Measurements from ENCODE around the gene DSCAML1. TPM values are rescaled to one million over a fixed set of nuclear protein-coding genes. Genes with fewer than 3 reads are reported as not detected.

The DSCAML1 gene
- total RNA-seq, 1 experiment from 2014 or later: 0.03 TPM

DNA sequence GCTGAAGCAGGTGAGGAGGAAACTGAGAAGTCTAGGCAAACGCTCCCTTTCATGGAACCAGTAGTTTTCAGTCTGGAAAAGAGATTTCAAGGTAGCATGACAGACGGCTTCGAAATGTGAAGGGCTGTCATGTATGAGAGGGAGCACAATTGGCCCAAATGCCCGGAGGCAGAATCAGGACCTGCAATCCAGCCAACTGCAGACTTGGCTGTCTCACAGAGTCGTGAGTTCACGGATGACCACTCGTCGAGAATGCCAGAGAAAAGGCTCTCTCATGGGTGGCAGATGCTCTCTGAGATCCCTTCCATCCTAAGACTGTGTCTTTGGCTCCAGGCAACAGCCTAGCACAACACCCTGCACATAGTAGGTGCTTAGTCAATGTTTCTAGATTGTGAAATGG, 134.8 kb downstream of the DSCAML1 start:
- no peaks in the 10 kb centered on the region for H3K4me1 ChIP-seq (replicated peaks)
- no peaks in the 10 kb centered on the region for H3K9me3 ChIP-seq (replicated peaks)
- H3K27ac ChIP-seq: no peak overlapping the region
- DNase-seq (ENCODE audit: low read depth in 1 of 2, low spot score in 2 of 2): no peak
- H3K27me3 ChIP-seq (replicated peaks): no peaks in the 10 kb centered on the region
- H3K4me3 ChIP-seq: no peak overlapping the region
- H3K36me3 ChIP-seq: no peaks in the 10 kb centered on the region

DNA sequence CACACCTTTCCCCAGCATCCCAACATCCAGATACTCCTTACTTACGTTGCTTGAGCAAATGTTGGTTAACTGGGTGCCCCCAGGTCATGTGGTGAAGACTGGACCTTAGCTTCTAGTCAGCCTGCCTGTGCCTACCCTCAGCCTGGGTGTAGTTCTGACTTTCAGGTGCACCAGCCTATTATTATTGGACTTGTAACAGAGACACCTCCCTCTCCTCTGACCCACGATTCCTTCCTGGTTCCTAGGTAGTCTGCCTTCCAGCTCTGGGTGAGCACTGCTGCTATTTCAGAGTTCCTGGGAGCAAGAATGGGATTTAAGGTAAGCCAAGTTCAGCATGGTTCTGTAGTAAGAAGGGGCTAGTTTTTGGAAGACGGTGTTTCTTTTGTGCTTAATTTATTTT, 138.2 kb downstream of the DSCAML1 start:
- Histone ChIP-seq H3K9me3 (replicated peaks) (no peaks in the 10 kb centered on the region), H3K36me3 (no peaks in the 10 kb centered on the region), H3K27me3 (replicated peaks) (no peaks in the 10 kb centered on the region), H3K27ac (no peak overlapping the region), H3K4me1 (replicated peaks) (no peaks in the 10 kb centered on the region), H3K4me3 (no peak overlapping the region)
- no peak for DNase-seq (ENCODE audit: low read depth in 1 of 2, low spot score in 2 of 2)

DNA sequence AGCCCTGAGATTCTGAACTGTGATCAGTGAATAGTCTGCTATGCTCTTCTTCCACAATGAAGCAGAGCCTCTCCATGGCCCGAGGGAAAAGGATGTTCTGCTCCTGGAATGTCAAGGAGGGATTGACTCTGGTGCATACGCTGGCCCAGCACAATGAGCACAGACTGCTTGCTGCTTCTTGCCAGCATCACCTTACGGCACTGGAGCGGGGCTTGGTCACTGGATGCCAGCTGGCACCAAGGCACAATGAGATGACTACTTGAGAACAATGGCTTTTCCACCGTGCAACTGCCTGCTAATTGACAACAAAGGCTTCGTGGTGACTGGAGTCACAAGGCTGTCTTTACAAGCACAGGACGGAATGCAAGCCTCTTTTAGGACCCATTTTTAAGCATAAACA, 139.2 kb downstream of the DSCAML1 start:
- Histone ChIP-seq H3K36me3 (no peaks in the 10 kb centered on the region), H3K27ac (no peak overlapping the region), H3K4me3 (no peak overlapping the region), H3K9me3 (replicated peaks) (no peaks in the 10 kb centered on the region), H3K4me1 (replicated peaks) (no peaks in the 10 kb centered on the region), H3K27me3 (replicated peaks) (no peaks in the 10 kb centered on the region)
- DNase-seq (ENCODE audit: low read depth in 1 of 2, low spot score in 2 of 2): no peak

DNA sequence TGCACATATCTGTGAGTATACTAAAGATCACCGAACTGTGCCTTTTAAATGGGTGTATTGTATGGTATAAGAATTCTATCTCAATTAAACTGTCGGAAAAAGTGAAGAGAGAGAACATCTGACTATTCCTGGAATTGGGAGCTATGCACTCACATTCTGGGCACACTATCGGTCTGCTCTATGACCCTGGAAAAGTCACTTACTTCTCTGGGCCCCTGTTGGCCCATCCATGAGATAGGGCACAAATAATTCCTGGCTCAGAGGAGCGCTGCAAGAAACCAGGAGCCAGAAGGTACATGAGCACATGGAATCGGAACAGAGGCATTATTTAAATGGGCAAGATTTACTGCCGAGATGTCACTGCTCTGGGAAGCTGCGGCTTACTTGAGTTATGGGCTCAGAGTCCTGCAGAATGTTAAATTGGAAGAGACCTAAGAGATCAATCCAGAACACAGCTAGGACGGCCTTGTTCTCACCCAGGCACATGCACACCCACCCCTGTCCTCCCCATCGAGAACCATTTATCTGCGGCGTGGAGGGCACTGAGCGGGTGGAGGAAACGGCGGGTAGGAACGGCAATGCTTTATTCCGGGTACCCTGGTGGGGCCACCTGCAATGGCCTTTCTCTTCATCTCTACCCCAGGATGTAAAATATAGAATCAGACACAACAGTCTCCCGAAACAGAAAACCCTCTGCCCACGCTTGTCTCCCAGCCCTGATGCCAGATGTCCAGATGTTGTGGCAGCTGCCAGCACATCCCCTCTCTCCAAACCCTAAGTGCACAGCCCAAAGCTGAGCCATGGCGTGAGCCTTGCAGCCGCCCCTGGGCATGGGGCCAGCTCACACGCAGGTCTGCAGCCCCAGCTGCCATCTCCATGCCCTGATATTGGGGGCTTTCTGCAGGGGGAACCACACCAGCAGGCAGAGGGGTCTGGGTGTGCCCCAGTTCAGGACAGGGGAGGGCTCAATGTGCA, 142.4 kb downstream of the DSCAML1 start:
- Histone ChIP-seq H3K9me3 (replicated peaks) (no peaks in the 10 kb centered on the region), H3K27ac (no peak overlapping the region), H3K4me3 (no peak overlapping the region), H3K36me3 (no peaks in the 10 kb centered on the region), H3K4me1 (replicated peaks) (no peaks in the 10 kb centered on the region), H3K27me3 (replicated peaks) (no peaks in the 10 kb centered on the region)
- no peak for DNase-seq (ENCODE audit: low read depth in 1 of 2, low spot score in 2 of 2)

DNA sequence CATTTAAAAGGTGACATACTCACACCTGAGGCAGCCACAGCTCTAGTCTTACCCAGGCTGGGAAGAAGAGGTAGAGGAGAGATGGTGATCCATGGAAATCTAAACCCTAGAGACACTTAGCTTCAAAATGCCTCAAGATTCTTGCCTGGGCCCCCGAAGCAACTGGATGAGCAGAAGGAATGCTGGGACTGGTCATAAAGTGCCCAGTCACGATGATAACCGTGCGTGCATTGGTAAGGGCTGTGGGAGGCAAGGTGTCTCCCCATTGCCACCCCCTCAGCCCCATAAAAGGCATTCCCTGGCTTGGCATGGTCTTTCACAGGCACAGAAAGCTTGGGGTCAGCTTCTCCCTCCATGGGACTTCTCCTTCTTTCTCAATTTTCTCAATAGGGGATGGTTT, 144.5 kb downstream of the DSCAML1 start:
- H3K4me3 ChIP-seq: no peak overlapping the region
- H3K27me3 ChIP-seq (replicated peaks): no peaks in the 10 kb centered on the region
- no peak overlapping the region for H3K27ac ChIP-seq
- H3K9me3 ChIP-seq (replicated peaks): no peaks in the 10 kb centered on the region
- H3K36me3 ChIP-seq: no peaks in the 10 kb centered on the region
- no peaks in the 10 kb centered on the region for H3K4me1 ChIP-seq (replicated peaks)
- DNase-seq (ENCODE audit: low read depth in 1 of 2, low spot score in 2 of 2): no peak

DNA sequence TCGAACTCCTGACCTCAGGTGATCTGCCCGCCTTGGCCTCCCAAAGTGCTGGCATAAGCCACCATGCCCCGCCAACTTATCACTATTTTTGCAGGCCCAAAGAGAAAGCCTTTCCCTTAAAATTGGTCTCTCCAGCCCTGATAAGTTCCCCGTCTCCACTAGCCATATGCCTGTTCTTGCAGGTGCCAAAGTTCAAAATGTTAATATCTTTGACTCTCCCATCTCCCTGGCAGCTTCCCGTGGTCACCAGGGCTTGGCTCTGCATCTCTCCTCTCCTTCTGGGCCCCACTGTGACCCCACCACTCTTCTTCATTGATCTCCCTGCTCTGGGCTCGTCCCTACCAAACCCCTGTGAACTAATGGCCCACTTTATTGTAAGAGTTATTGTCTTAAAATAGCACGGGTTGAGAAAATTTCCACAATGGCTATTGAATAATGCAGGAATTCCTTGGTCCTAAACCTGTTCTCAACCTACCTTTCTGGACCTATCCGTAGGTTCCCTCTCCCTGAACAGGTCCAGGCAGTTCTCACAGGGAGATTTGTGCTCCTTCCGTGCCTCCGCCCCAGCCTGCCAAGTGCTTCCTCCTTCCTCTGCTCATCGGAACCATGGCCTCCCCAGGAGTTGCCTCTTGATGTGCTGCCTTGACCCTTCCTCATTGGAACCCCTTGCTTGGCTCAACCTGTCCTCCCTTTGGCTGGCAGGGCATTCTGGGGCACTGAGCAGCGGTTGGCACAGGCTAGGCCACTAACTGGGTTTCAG, 147.5 kb downstream of the DSCAML1 start:
- H3K27ac ChIP-seq: no peak overlapping the region
- H3K36me3 ChIP-seq: no peaks in the 10 kb centered on the region
- H3K4me3 ChIP-seq: no peak overlapping the region
- no peaks in the 10 kb centered on the region for H3K4me1 ChIP-seq (replicated peaks)
- no peaks in the 10 kb centered on the region for H3K9me3 ChIP-seq (replicated peaks)
- DNase-seq (ENCODE audit: low read depth in 1 of 2, low spot score in 2 of 2): no peak
- H3K27me3 ChIP-seq (replicated peaks): no peaks in the 10 kb centered on the region

DNA sequence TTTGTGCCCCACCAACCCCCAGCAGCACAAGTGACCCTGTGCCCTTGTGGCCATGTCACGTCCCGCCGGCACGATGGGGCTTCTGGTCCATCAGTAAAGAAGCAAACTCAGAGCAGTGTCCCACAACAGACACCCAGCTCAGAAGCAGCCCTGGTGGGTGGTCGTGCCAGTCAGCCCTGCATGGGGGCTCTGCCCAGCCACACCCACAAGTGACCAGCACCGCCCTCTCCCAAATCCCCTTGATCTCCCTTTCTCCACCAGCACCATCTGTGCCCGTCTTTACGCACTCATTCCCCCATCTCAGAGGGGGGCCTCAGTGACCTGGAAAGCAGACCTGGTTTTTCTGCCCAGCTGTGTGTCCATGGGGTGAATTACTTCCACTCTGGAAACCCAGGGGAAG, 149.1 kb downstream of the DSCAML1 start:
- Histone ChIP-seq H3K4me1 (replicated peaks) (no peaks in the 10 kb centered on the region), H3K4me3 (no peak overlapping the region), H3K27ac (no peak overlapping the region), H3K27me3 (replicated peaks) (no peaks in the 10 kb centered on the region), H3K9me3 (replicated peaks) (no peaks in the 10 kb centered on the region), H3K36me3 (no peaks in the 10 kb centered on the region)
- DNase-seq (ENCODE audit: low read depth in 1 of 2, low spot score in 2 of 2): no peak

DNA sequence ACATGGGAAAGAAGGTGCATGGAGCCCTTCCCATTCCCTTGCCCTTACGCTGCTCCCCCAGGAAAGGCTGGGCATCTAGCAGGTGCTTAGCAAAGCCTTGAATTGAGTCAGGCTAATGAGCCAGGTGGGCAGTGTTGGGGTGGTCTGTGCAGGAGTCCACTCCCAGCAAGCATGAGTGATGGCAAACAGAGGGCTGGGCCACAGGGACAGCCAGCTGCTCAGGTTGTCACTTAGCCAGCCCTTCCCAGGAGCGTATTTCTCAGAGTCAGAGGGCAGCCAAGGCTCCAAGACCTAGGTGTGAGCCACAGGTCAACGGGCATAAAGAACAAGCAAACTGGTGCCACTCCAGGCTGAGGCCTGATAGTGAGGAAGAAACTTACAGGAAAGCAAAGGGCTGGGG, 149.8 kb downstream of the DSCAML1 start:
- no peaks in the 10 kb centered on the region for H3K27me3 ChIP-seq (replicated peaks)
- no peak overlapping the region for H3K27ac ChIP-seq

DNA sequence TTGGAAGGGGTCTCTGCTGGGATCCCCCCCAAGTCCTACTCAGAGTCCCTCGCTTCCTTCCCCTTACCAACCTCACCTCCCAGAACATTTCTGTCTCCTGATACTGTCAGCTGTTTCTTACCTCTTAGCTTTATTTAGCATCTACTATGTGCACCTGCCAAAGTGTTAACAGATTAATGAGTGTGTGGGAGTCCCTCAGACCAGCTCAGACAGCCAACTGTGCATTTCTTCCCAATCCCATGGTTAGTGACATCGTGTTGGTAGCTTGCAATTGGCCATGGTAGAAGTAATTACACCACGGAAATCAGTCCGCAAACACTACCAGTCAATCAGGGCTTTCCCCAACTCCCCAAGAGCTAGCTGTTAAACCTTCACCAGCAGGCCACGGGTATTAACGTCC, 150.6 kb downstream of the DSCAML1 start:
- no peak overlapping the region for H3K27ac ChIP-seq
- H3K27me3 ChIP-seq (replicated peaks): no peaks in the 10 kb centered on the region
- H3K36me3 ChIP-seq: no peaks in the 10 kb centered on the region
- no peak for DNase-seq (ENCODE audit: low read depth in 1 of 2, low spot score in 2 of 2)
- no peaks in the 10 kb centered on the region for H3K9me3 ChIP-seq (replicated peaks)
- H3K4me3 ChIP-seq: no peak overlapping the region
- no peaks in the 10 kb centered on the region for H3K4me1 ChIP-seq (replicated peaks)

More for the DNA sequence above, 149.8 kb downstream of the DSCAML1 start:
- no peak overlapping the region for H3K4me3 ChIP-seq
- no peaks in the 10 kb centered on the region for H3K9me3 ChIP-seq (replicated peaks)
- no peaks in the 10 kb centered on the region for H3K4me1 ChIP-seq (replicated peaks)
- no peak for DNase-seq (ENCODE audit: low read depth in 1 of 2, low spot score in 2 of 2)
- no peaks in the 10 kb centered on the region for H3K36me3 ChIP-seq

DNA sequence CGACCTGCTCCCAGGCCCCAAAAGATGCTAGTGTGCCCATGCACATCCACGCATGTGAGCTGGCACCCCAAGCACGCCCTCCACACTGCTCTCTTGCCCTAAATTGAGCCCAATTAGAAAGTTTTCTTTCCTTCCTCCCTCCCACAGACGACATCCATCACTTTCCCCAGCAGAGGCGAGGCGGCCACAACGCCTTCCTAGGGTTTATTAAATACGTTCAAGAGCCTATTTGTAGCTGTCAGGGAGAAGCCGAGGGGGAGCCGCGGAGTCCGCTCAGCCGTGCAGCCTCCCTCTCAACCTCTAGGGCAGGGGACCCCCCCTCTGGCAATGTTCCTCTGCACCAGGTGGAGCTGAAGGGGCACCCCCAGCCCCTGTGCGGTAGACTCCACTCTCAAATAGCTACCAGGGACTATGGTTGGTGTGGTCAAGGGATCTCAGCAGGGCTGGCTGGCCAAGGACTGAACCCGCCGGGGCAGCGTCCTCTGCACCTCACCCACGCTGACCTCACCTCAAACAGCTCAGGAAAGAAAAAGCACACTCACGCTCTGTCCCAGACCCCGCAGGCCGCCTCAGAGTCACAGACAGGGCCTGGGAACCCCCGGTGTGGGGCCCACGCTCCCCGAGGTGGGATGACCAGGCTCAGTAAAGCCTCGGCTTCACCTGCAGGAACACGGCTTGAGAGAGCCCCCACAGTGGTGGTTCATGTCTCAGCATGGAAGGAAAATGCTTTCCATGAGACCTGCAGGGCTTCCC, 152.4 kb downstream of the DSCAML1 start:
- Histone ChIP-seq H3K27me3 (replicated peaks) (no peaks in the 10 kb centered on the region), H3K27ac (no peak overlapping the region), H3K4me1 (replicated peaks) (no peaks in the 10 kb centered on the region), H3K36me3 (no peaks in the 10 kb centered on the region), H3K9me3 (replicated peaks) (no peaks in the 10 kb centered on the region), H3K4me3 (no peak overlapping the region)
- DNase-seq (ENCODE audit: low read depth in 1 of 2, low spot score in 2 of 2): no peak

DNA sequence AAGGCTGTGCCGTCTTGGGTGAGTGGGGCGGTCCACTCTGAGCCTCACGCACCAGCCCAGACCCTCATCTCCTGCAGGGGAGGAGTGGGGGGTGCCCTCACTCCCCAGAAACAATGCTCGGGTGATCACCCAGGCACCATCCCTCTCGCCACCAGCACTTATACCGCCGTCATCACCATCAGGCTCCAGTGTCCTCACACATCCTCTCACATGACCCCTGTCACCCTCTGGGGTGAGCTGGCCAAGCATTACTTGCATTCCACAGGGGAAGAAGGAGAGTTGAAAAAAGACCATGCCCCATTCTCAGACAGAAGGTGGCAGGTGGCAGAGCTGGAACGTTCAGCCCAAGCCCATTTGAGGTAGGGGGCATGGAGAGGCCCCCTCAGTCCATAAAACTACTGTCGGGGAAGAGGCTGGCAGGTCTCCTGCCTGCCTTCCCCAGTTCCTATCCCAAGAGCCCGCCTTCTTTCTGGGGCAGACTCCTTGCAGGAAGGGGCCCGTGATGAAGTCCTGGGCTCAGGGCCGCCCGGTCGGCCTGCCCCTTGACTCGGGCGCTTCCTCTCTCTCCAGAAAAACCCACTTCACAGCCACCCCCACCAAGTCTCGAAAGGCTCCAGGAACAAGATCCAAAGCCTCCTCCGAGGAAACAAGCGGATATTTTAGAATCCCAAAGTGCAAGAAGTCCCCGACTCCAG, 153.3 kb downstream of the DSCAML1 start:
- no peak for DNase-seq (ENCODE audit: low read depth in 1 of 2, low spot score in 2 of 2)
- Histone ChIP-seq H3K4me3 (no peak overlapping the region), H3K27ac (no peak overlapping the region), H3K9me3 (replicated peaks) (no peaks in the 10 kb centered on the region), H3K4me1 (replicated peaks) (no peaks in the 10 kb centered on the region), H3K27me3 (replicated peaks) (no peaks in the 10 kb centered on the region), H3K36me3 (no peaks in the 10 kb centered on the region)

DNA sequence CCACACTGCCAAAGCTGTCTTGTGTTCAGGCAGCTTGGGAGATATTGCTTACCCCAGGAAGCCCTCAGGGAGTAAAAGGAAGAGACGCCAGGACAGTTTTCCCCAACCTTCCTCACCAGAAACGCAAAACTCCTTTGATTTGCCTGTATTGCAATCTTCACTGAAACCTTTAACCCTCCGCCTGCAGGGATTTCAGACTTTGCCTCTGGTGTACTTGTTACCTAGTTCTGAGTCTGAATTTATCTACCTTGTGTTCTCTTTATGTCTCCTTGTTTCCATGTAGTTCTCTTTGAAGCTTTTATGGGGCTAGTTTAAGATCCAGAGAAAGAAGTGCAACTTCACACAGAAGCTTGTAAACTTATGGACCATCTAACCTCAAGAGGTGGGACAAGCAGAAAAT, 154.2 kb downstream of the DSCAML1 start:
- Histone ChIP-seq H3K36me3 (no peaks in the 10 kb centered on the region), H3K4me3 (no peak overlapping the region), H3K4me1 (replicated peaks) (no peaks in the 10 kb centered on the region), H3K9me3 (replicated peaks) (no peaks in the 10 kb centered on the region), H3K27me3 (replicated peaks) (no peaks in the 10 kb centered on the region), H3K27ac (no peak overlapping the region)
- no peak for DNase-seq (ENCODE audit: low read depth in 1 of 2, low spot score in 2 of 2)

DNA sequence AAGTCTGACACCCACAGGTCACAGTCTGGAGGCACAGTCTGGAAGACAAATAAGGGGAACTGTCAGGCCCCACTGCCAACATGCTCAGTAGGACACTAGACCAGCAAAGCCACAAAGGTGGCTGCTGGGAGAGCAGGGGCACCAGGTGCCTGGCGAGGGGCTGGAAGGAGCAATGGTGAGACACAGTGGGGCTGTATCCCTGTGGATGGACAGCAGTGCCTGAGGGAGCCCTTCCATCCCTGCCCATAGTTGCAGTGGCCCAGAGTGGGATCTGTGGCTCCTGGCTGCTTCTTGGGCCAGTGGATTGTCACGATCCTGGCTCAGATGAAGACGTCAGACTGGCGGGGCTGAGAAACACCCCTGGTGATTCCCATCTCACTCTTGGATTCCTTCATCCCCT, 154.6 kb downstream of the DSCAML1 start:
- DNase-seq (ENCODE audit: low read depth in 1 of 2, low spot score in 2 of 2): no peak
- Histone ChIP-seq H3K4me3 (no peak overlapping the region), H3K27ac (no peak overlapping the region), H3K27me3 (replicated peaks) (no peaks in the 10 kb centered on the region), H3K9me3 (replicated peaks) (no peaks in the 10 kb centered on the region), H3K36me3 (no peaks in the 10 kb centered on the region), H3K4me1 (replicated peaks) (no peaks in the 10 kb centered on the region)
